Measurements from ENCODE around the gene NDEL1.

Gene NDEL1

DNA sequence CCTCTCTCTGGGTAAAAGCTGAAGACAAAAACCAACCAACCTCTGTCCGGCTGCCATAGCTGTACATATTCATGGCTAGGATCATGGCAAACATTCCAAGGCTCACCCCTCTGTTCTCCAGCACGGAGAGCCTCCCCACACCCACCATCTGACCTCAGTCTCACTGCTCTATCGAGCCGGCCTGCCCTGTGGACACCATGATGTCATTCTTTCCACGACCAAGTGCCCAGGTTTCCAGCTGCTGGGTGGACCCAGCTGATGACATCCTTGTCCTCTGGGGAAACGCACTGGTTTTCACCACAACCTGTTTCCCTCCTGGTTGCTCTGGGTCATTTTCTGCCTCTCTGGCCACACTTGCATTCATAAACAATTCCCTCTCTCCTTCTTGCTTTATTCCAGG, 67.7 kb downstream of the NDEL1 start:
- no peak for DNase-seq (ENCODE audit: low read depth in 2 of 2)

DNA sequence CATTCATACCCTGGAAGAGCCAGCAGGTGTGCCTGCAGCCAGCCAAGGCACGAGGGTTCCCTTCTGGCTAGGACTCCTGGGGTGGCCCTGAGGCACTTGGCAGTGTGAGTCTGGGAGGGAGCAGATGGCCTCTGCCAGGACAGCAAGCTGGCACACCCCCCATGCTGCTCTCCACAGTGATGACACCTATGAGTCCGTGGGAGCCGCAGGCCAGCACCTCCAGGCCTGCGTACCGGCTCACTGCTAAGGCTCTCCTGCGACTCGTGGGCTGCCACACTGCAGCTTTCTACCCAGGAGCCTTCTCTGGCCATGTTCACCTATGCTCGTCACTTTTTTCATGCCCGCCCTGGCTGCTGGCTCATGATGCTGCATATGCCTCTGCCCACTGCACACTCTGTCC, 68.1 kb downstream of the NDEL1 start:
- DNase-seq (ENCODE audit: low read depth in 2 of 2), result no peak

DNA sequence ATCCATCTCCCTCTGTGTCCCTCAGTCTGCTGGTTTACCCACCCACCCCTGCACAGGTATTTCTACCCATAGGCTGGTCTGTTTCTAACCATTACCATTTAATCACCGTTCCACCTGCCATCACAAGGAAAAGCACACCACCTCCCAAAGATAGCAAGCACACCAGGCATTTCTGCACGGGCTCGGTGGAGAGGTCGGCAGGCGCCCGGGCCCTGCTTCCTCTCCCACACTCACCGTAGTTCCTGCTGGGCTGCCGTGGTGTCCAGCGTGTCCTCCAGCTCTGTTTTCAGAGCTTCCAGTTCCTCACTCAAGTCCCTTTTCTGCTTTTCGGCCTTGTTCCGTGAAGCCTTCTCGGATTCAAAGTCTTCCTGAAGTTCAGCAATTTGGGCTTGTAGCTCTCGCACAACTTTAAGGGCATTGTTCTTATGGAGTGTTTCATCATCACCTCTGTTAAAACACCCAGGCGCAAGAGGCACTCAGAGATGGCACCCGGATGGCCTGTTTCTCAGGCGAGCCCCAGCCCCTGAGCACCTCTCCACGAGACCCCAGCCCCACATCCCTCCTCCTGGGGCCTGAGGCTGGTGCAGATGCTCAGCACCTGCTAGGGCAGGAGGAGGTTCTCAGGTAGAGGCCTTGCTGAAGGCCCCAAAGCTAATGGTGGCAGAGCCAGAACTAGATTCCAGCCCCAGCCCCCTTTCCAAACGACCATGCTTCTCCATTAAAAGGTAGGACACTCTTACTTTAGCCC, 69.0 kb downstream of the NDEL1 start:
- no peak for DNase-seq (ENCODE audit: low read depth in 2 of 2)

DNA sequence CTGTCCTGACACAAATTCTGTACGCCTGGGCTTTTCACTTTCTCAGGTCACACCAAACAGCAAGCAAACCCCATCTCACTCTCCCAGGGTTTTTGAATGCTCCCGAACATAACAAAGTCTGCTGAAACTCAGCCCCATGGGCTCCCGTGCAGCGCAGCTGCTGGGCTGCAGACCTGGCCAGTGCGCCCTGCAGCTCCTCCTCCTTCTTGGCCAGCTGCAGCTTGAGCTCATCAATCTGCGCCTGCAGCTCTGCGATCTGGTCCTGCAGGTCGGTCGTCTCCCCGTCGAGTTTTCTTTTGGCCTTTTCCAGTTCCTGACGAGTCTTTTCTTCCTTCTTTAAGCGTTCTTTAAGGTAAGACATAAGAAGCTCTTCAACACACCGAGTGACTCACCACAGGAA, 70.5 kb downstream of the NDEL1 start:
- DNase-seq (ENCODE audit: low read depth in 2 of 2), result no peak

DNA sequence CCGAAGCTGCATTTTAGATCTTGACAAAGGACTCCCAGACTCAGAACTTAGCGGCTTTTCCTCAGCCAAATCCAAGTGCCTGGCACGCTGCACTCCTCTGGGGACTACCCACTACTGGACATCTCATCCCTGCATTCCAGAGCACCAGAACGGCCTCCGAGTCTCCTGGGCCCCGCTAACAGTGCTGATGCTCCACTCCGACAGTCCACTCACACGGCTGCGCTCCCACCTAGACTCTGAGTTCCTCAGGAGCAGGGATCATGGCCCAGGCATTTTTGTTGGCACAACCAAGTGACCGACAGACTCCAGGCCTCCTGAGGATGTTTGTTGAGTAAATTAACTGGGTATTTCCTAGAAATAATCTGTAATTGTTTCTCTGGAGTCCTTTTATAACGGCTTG, 79.1 kb downstream of the NDEL1 start:
- DNase-seq (ENCODE audit: low read depth in 2 of 2), result no peak
